Panc1 (cell line): ENCODE data around the gene FHOD1. TPM values are rescaled to one million over a fixed set of nuclear protein-coding genes. Genes with fewer than 3 reads are reported as not detected.
A peak's percentile ranks its signal among the peaks of the same experiment; 100 is the strongest.

Experiments
- ATAC-seq: fragments of 200-7000 bp; cut with Tn5 transposase; 2 replicates; pipeline ENCODE4 v1.9.1; 2020; ENCODE audit warnings: mild to moderate bottlenecking, moderate library complexity
- BruUV-seq: library from RNA; stranded (reverse); fragments of 400-500 nt; replicated peaks from 2 replicates; lab custom pipeline; 2021; lab: Mats Ljungman, UMichigan
- CTCF ChIA-PET: fragments of 300-600 bp; sonication (Branson Sonifier 250); formaldehyde crosslinking; loops from one replicate; lab custom pipeline; 2022; ENCODE audit warnings: antibody characterized with exemption; lab: Charles Lee
- POLR2A ChIA-PET: fragments of 300-600 bp; sonication (Branson Sonifier 250); formaldehyde crosslinking; loops from one replicate; lab custom pipeline; 2022; ENCODE audit warnings: antibody characterized with exemption; lab: Charles Lee
- DNase-seq: peaks from one replicate; pipeline ENCODE4 v3.0.0-alpha.2; 2010; ENCODE audit warnings: low read depth, low spot score
- H3K27ac ChIP-seq: 2 replicates; pipeline ENCODE4 v1.5.1; 2011; ENCODE audit warnings: mild to moderate bottlenecking, low read length, inconsistent platforms
- H3K27me3 ChIP-seq: fragments of 200-500 bp; sonication (Bioruptor generic); 2 replicates; pipeline ENCODE4 v1.6.0; 2014; ENCODE audit warnings: low read length, inconsistent platforms; ENCODE audit not compliant: control insufficient read depth, insufficient read depth
- H3K36me3 ChIP-seq: fragments of 200-500 bp; sonication (Bioruptor generic); 2 replicates; pipeline ENCODE4 v1.5.1; 2014; ENCODE audit warnings: inconsistent platforms, mild to moderate bottlenecking, low read length, moderate library complexity; ENCODE audit not compliant: control insufficient read depth, insufficient read depth
- H3K4me1 ChIP-seq: 2 replicates; pipeline ENCODE4 v1.5.1; 2011; ENCODE audit warnings: inconsistent platforms, mild to moderate bottlenecking, low read length, moderate library complexity; ENCODE audit not compliant: control insufficient read depth, insufficient read depth
- H3K4me3 ChIP-seq, 2 experiments: 2 replicates each; pipeline ENCODE4 v1.5.1; 2011 to 2012; ENCODE audit warnings: low read depth in 2 of 2, low read length in 2 of 2, mild to moderate bottlenecking in 2 of 2, inconsistent platforms in 1 of 2, moderate library complexity in 1 of 2
- H3K9me3 ChIP-seq: fragments of 200-500 bp; sonication (Bioruptor generic); 2 replicates; pipeline ENCODE4 v1.5.1; 2014; ENCODE audit warnings: low read depth, mild to moderate bottlenecking, inconsistent platforms, low read length, moderate library complexity; ENCODE audit not compliant: control insufficient read depth, insufficient read depth
- CTCF ChIP-seq: fragments of 450-650 bp; IDR thresholded peaks from 2 replicates; pipeline ENCODE4 v1.5.1; 2017; ENCODE audit warnings: mild to moderate bottlenecking
- POLR2AphosphoS5 ChIP-seq: IDR thresholded peaks from 2 replicates; pipeline ENCODE4 v1.6.1; 2012; ENCODE audit warnings: mild to moderate bottlenecking, low read depth, low read length, moderate library complexity
- SIN3A ChIP-seq: IDR thresholded peaks from 2 replicates; pipeline ENCODE4 v1.6.1; 2012; ENCODE audit warnings: low read depth, mild to moderate bottlenecking, low read length, moderate library complexity, borderline replicate concordance; ENCODE audit not compliant: insufficient read depth
- TCF7L2 ChIP-seq: IDR thresholded peaks from 2 replicates; pipeline ENCODE4 v1.6.1; 2011; ENCODE audit warnings: mild to moderate bottlenecking, low read depth, low read length, inconsistent platforms
- in situ Hi-C: cut with HindIII; loops from 2 replicates; pipeline ENCODE4 v1.10.0; 2016; ENCODE audit warnings: low sequenced_read_pairs, low pct_unique_long_range_greater_than_20kb
- intact Hi-C: fragments of 100-400 bp; cut with micrococcal nuclease; formaldehyde crosslinking; loops from one replicate; pipeline ENCODE4 v1.10.0; 2022; ENCODE audit not compliant: unreplicated experiment
- total RNA-seq: library from RNA; stranded (reverse); gene quantifications from one replicate; pipeline ENCODE4 v1.2.1, GENCODE V29; 2021; ENCODE audit not compliant: unreplicated experiment
- TF ChIP-seq, protein P1 (sequence below), 2 experiments: IDR thresholded peaks; 2 replicates each; pipeline ENCODE4 v1.6.1; 2011 to 2012; ENCODE audit warnings: low read depth in 2 of 2, control low read depth in 1 of 2, low read length in 1 of 2, mild to moderate bottlenecking in 1 of 2, moderate library complexity in 1 of 2; ENCODE audit not compliant: insufficient read depth in 1 of 2

FHOD1 gene
- total RNA-seq, 1 experiment from 2014 or later: 9.3 TPM

DNA sequence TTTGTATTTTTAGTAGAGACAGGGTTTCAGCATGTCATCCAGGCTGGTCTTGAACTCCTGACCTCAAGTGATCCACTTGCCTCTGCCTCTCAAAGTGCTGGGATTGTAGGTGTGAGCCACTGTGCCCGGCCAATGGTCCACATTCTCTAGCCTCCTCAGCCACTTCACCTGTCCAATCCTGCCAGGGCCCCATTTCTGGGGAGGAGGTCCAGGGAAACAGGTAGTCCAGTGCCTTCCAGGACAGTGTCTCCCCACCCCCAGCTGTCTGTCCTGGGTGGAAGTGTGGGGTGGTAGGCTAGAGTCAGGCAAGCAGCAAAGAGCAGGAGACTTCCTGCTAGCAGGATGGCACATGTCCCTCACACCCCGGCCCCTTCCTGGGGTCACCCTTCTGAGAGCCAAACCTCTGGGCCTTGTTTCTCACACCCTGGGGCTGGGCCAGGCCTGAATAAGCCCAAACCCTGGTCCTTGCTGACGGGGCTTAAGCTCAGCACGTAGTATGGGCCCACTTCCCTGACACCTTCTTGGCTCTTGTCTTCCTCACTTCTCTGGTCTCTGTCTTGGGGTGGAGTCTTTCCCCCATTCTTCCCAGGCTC, 5.0 kb downstream of the FHOD1 start:
- Histone ChIP-seq H3K9me3 (no peaks in the 10 kb centered on the region), H3K27me3 (no peaks in the 10 kb centered on the region), H3K36me3 (no peaks in the 10 kb centered on the region; the same call in 1 of the 2 replicates), H3K27ac (no peak overlapping the region), H3K4me3 (no peak overlapping the region), H3K4me1 (peaks cover 5% of the 10 kb centered on the region; the same call in 1 of the 2 replicates)
- ATAC-seq (no peak), DNase-seq (no peak)
- CTCF ChIA-PET: no interaction called here
- POLR2A ChIA-PET: no interaction called here
- TF ChIP-seq, protein P1, sequence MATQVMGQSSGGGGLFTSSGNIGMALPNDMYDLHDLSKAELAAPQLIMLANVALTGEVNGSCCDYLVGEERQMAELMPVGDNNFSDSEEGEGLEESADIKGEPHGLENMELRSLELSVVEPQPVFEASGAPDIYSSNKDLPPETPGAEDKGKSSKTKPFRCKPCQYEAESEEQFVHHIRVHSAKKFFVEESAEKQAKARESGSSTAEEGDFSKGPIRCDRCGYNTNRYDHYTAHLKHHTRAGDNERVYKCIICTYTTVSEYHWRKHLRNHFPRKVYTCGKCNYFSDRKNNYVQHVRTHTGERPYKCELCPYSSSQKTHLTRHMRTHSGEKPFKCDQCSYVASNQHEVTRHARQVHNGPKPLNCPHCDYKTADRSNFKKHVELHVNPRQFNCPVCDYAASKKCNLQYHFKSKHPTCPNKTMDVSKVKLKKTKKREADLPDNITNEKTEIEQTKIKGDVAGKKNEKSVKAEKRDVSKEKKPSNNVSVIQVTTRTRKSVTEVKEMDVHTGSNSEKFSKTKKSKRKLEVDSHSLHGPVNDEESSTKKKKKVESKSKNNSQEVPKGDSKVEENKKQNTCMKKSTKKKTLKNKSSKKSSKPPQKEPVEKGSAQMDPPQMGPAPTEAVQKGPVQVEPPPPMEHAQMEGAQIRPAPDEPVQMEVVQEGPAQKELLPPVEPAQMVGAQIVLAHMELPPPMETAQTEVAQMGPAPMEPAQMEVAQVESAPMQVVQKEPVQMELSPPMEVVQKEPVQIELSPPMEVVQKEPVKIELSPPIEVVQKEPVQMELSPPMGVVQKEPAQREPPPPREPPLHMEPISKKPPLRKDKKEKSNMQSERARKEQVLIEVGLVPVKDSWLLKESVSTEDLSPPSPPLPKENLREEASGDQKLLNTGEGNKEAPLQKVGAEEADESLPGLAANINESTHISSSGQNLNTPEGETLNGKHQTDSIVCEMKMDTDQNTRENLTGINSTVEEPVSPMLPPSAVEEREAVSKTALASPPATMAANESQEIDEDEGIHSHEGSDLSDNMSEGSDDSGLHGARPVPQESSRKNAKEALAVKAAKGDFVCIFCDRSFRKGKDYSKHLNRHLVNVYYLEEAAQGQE (IDR thresholded peaks at IDR 0.05; ENCODE audit: insufficient read depth in 1 of 2, low read depth in 2 of 2, low read length in 1 of 2): no peak
- TF ChIP-seq TCF7L2 (no peak), POLR2AphosphoS5 (no peak), CTCF (no peak), SIN3A (no peak)
- intact Hi-C loops: no loop called here
- no TSS peak for BruUV-seq
- in situ Hi-C loops: no loop called here

- intact Hi-C loops (no loop called here), in situ Hi-C loops (no loop called here)
- H3K27ac ChIP-seq: peak overlapping the region; percentile 63
- no peaks in the 10 kb centered on the region for H3K27me3 ChIP-seq
- peaks cover 5% of the 10 kb centered on the region; the same call in 1 of the 2 replicates for H3K4me1 ChIP-seq
- H3K36me3 ChIP-seq: no peaks in the 10 kb centered on the region
- CTCF ChIA-PET: no interaction called here
- ATAC-seq: peak; percentile 22; the same call in 1 of the 2 replicates
- TF ChIP-seq POLR2AphosphoS5 (no peak), CTCF (no peak), SIN3A (no peak), TCF7L2 (no peak)
- TF ChIP-seq, protein P1 (IDR thresholded peaks at IDR 0.05; ENCODE audit: insufficient read depth in 1 of 2, low read depth in 2 of 2, low read length in 1 of 2): no peak
- DNase-seq: no peak
- H3K9me3 ChIP-seq: no peaks in the 10 kb centered on the region
- POLR2A ChIA-PET: no interaction called here
- no TSS peak for BruUV-seq
- H3K4me3 ChIP-seq: no peak overlapping the region
Observed at GRCh38 chr16:67241008-67241900, 6.0 kb downstream of the FHOD1 start.
